B cell (primary cell): ENCODE measurements around the gene RNF112. TPM values are rescaled to one million over a fixed set of nuclear protein-coding genes. Genes with fewer than 3 reads are reported as not detected.

Experiments
- ATAC-seq: fragments of 200-7000 bp; cut with Tn5 transposase; one replicate; pipeline ENCODE4 v1.10.0; 2021; ENCODE audit warnings: low read depth, mild to moderate bottlenecking, moderate number of reproducible peaks, moderate library complexity
- CTCF ChIA-PET: fragments of 350-600 bp; sonication (Branson Sonifier 250); formaldehyde crosslinking; loops from one replicate; lab custom pipeline; 2021; ENCODE audit warnings: antibody characterized with exemption, inconsistent platforms; lab: Charles Lee
- POLR2A ChIA-PET: fragments of 350-600 bp; sonication (Branson Sonifier 250); formaldehyde crosslinking; loops from one replicate; lab custom pipeline; 2021; ENCODE audit warnings: antibody characterized with exemption; lab: Charles Lee
- DNase-seq: peaks from one replicate; pipeline ENCODE4 v3.0.0; 2013
- H2AFZ ChIP-seq: 2 replicates; pipeline ENCODE4 v1.6.1; 2012; ENCODE audit warnings: mild to moderate bottlenecking, low read depth, low read length; ENCODE audit not compliant: insufficient read depth, poor library complexity, severe bottlenecking
- H3K27ac ChIP-seq, 2 donors: 1 replicate in 1 of 2; 2 replicates in 1 of 2; pipeline ENCODE4 v1.5.1; 2012 to 2013; ENCODE audit warnings: low read length in 2 of 2, mild to moderate bottlenecking in 2 of 2, moderate library complexity in 1 of 2
- H3K27me3 ChIP-seq, 4 experiments: fragments of 200-600 bp in 1 of 4; sonication (generic) in 1 of 4; replicated peaks in 1 of 4; 1 replicate in 2 of 4; 2 replicates in 2 of 4; pipeline versions ENCODE4 v1.6.1 to v1.7.0; 2013 to 2016; ENCODE audit warnings: low read length in 3 of 4, mild to moderate bottlenecking in 2 of 4, mixed read lengths in 1 of 4, moderate library complexity in 1 of 4; ENCODE audit not compliant: insufficient read depth in 4 of 4, control insufficient read depth in 3 of 4; ENCODE audit errors: control extremely low read depth in 1 of 4
- H3K36me3 ChIP-seq, 2 experiments: replicated peaks in 1 of 2; 1 replicate in 1 of 2; 2 replicates in 1 of 2; pipeline versions ENCODE4 v1.6.1 to v1.7.1; 2013; ENCODE audit warnings: low read length in 1 of 2; ENCODE audit not compliant: insufficient read depth in 2 of 2, control insufficient read depth in 1 of 2; ENCODE audit errors: control extremely low read depth in 1 of 2, extremely low read depth in 1 of 2
- H3K4me1 ChIP-seq, 2 donors: fragments of 200-600 bp in 1 of 2; sonication (generic) in 1 of 2; 1 replicate in 1 of 2; 2 replicates in 1 of 2; pipeline versions ENCODE4 v1.5.1 to v1.6.1; 2013 to 2017; ENCODE audit warnings: low read length in 2 of 2; ENCODE audit not compliant: control insufficient read depth in 2 of 2, insufficient read depth in 2 of 2
- H3K4me2 ChIP-seq: replicated peaks from 2 replicates; pipeline ENCODE3; 2012; ENCODE audit warnings: mild to moderate bottlenecking, low read depth, low read length; ENCODE audit not compliant: poor library complexity, severe bottlenecking
- H3K4me3 ChIP-seq, 5 experiments: fragments of 200-600 bp in 1 of 5; sonication (generic) in 1 of 5; 1 replicate in 3 of 5; 2 replicates in 2 of 5; pipeline versions ENCODE4 v1.5.1 to v1.7.0; 2011 to 2016; ENCODE audit warnings: low read length in 4 of 5, mild to moderate bottlenecking in 4 of 5, low read depth in 2 of 5, control low read depth in 1 of 5, moderate library complexity in 1 of 5; ENCODE audit not compliant: insufficient read depth in 1 of 5; ENCODE audit errors: control extremely low read depth in 1 of 5, extremely low read depth in 1 of 5
- H3K79me2 ChIP-seq: fragments of 200-600 bp; sonication (generic); one replicate; pipeline ENCODE4 v1.6.0; 2016; ENCODE audit warnings: low read length; ENCODE audit not compliant: control insufficient read depth, insufficient read depth
- H3K9ac ChIP-seq: fragments of 200-600 bp; sonication (generic); 2 replicates; pipeline ENCODE4 v1.6.1; 2017; ENCODE audit warnings: mild to moderate bottlenecking, low read length, moderate library complexity
- H3K9me3 ChIP-seq, 3 donors: one replicate each; pipeline versions ENCODE4 v1.6.1 to v1.7.1; 2013; ENCODE audit warnings: low read length in 2 of 3; ENCODE audit not compliant: control insufficient read depth in 2 of 3, insufficient read depth in 1 of 3; ENCODE audit errors: control extremely low read depth in 1 of 3
- H4K20me1 ChIP-seq: 2 replicates; pipeline ENCODE4 v1.6.0; 2012; ENCODE audit warnings: mild to moderate bottlenecking, low read length; ENCODE audit not compliant: insufficient read depth, control insufficient read depth, poor library complexity, severe bottlenecking
- H3K27ac Mint-ChIP-seq: one replicate; pipeline ENCODE4 v1.8.0; 2021; ENCODE audit warnings: mixed read lengths
- H3K27me3 Mint-ChIP-seq: one replicate; pipeline ENCODE4 v1.8.0; 2021; ENCODE audit warnings: mixed read lengths
- H3K4me1 Mint-ChIP-seq: one replicate; pipeline ENCODE4 v1.8.0; 2021; ENCODE audit warnings: mixed read lengths
- H3K4me3 Mint-ChIP-seq: one replicate; pipeline ENCODE4 v1.8.0; 2021; ENCODE audit warnings: mixed read lengths
- H3K9me3 Mint-ChIP-seq: one replicate; pipeline ENCODE4 v1.8.0; 2022; ENCODE audit warnings: mixed read lengths; ENCODE audit not compliant: insufficient read depth
- EZH2 ChIP-seq: IDR thresholded peaks from 2 replicates; pipeline ENCODE4 v1.6.1; 2012; ENCODE audit warnings: borderline replicate concordance, low read depth, mild to moderate bottlenecking, moderate library complexity, low read length; ENCODE audit not compliant: insufficient read depth, poor library complexity, severe bottlenecking
- WGBS: methylation state at CpG from one replicate; pipeline ENCODE4 v1.1.5; 2013; ENCODE audit warnings: missing lambda C conversion rate; ENCODE audit not compliant: insufficient coverage; 5-methylcytosine and 5-hydroxymethylcytosine counted together
- intact Hi-C: fragments of 100-400 bp; cut with micrococcal nuclease; formaldehyde crosslinking; loops from one replicate; pipeline ENCODE4 v1.10.0; 2022
- polyA plus RNA-seq: library from polyadenylated mRNA; depleted of rRNA; stranded (reverse); fragments of >200 nt; gene quantifications from 2 replicates; pipeline ENCODE4 v1.2.3, GENCODE V29; 2012
- total RNA-seq, 2 donors: library from RNA; stranded (reverse); fragments of 120-200 nt in 1 of 2; gene quantifications; 1 replicate in 1 of 2; 2 replicates in 1 of 2; pipeline versions ENCODE4 v1.2.3 to v1.2.4, GENCODE V29; 2013 to 2022
- TF ChIP-seq, protein P1 (sequence below): fragments of 200-600 bp; IDR thresholded peaks from one replicate; pipeline ENCODE4 v1.8.0; 2022; ENCODE audit warnings: antibody characterized with exemption, mild to moderate bottlenecking

RNF112 gene
- total and polyA plus RNA-seq, 2 donors (not counting 1 experiment from before 2014, with no cell fraction given), result 0.30 to 0.62 TPM

GRCh38 chr17:19374136-19374535 is 36.9 kb upstream of the RNF112 start:
- intact Hi-C loops, result loop anchor here (10.0 kb wide), 1 partner anchor 519 kb away; the partner anchor contains the start of gene PRPSAP2
- ATAC-seq, result no peak
- Histone ChIP-seq H3K27ac (no peak overlapping the region), H3K4me2 (no peak overlapping the region), H2AFZ (no peak overlapping the region), H4K20me1 (no peaks in the 10 kb centered on the region), H3K27me3 (no peaks in the 10 kb centered on the region), H3K4me1 (peaks cover 49 to 58% of the 10 kb centered on the region in 2 donors), H3K4me3 (no peak overlapping the region), H3K9ac (no peak overlapping the region), H3K36me3 (peaks cover 0 to 4% of the 10 kb centered on the region in 2 experiments), H3K9me3 (peaks cover 0 to 4% (median 0%) of the 10 kb centered on the region in 3 donors), H3K79me2 (peaks cover 26% of the 10 kb centered on the region)
- H3K27ac Mint-ChIP-seq, result no peak overlapping the region
- POLR2A ChIA-PET, result no interaction called here
- H3K9me3 Mint-ChIP-seq, result no peaks in the 10 kb centered on the region
- CTCF ChIA-PET, result interaction anchor here (1.0 to 4.1 kb wide), 2 partner anchors 8 to 11 kb away, joined by 4 to 22 read pairs; partner anchors contain the start of gene B9D1
- WGBS, result 100% methylated on average over 3 of the region's 5 CpGs
- no peak for TF ChIP-seq EZH2
- TF ChIP-seq, protein P1, sequence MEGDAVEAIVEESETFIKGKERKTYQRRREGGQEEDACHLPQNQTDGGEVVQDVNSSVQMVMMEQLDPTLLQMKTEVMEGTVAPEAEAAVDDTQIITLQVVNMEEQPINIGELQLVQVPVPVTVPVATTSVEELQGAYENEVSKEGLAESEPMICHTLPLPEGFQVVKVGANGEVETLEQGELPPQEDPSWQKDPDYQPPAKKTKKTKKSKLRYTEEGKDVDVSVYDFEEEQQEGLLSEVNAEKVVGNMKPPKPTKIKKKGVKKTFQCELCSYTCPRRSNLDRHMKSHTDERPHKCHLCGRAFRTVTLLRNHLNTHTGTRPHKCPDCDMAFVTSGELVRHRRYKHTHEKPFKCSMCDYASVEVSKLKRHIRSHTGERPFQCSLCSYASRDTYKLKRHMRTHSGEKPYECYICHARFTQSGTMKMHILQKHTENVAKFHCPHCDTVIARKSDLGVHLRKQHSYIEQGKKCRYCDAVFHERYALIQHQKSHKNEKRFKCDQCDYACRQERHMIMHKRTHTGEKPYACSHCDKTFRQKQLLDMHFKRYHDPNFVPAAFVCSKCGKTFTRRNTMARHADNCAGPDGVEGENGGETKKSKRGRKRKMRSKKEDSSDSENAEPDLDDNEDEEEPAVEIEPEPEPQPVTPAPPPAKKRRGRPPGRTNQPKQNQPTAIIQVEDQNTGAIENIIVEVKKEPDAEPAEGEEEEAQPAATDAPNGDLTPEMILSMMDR, result no peak
- H3K4me1 Mint-ChIP-seq, result peaks cover 59% of the 10 kb centered on the region
- H3K4me3 Mint-ChIP-seq, result no peak overlapping the region
- no peaks in the 10 kb centered on the region for H3K27me3 Mint-ChIP-seq
- DNase-seq, result no peak

- H3K9me3 Mint-ChIP-seq, result no peaks in the 10 kb centered on the region
- no peak for ATAC-seq
- WGBS, result no CpG with 5 or more reads among the region's 1 CpG
- CTCF ChIA-PET, result interaction anchor here (4.1 kb wide), 1 partner anchor 13 kb away, joined by 22 read pairs; the partner anchor contains the start of gene B9D1
- Histone ChIP-seq H3K36me3 (peaks cover 0 to 14% of the 10 kb centered on the region in 2 experiments), H3K4me3 (no peak overlapping the region), H3K9ac (no peak overlapping the region), H4K20me1 (no peaks in the 10 kb centered on the region), H3K27me3 (no peaks in the 10 kb centered on the region), H3K79me2 (peaks cover 26% of the 10 kb centered on the region), H3K4me1 (peaks cover 36 to 45% of the 10 kb centered on the region in 2 donors), H3K4me2 (no peak overlapping the region), H2AFZ (no peak overlapping the region), H3K27ac (no peak overlapping the region), H3K9me3 (peaks cover 0 to 4% (median 0%) of the 10 kb centered on the region in 3 donors)
- TF ChIP-seq EZH2, result no peak
- TF ChIP-seq, protein P1, result no peak
- peak overlapping the region; percentile 17 for H3K27ac Mint-ChIP-seq
- peak overlapping the region; percentile 67 for H3K4me3 Mint-ChIP-seq
- POLR2A ChIA-PET, result interaction anchor here (0.6 kb wide), 1 partner anchor 376 kb away, joined by 9 read pairs; no protein-coding TSS in a partner anchor
- intact Hi-C loops, result loop anchor here (5.0 to 10.0 kb wide), 2 partner anchors 68 to 521 kb away; partner anchors contain the start of gene PRPSAP2
- peaks cover 50% of the 10 kb centered on the region for H3K4me1 Mint-ChIP-seq
- no peaks in the 10 kb centered on the region for H3K27me3 Mint-ChIP-seq
- no peak for DNase-seq
Measured at GRCh38 chr17:19375732-19376131, 35.3 kb upstream of the RNF112 start.
